ENCODE results near the gene MAD1L1.
"Not testable (repeated sequence)": the region's sequence is repeated elsewhere in the genome, so short reads cannot be mapped to it uniquely, and the experiment has no call there.

The MAD1L1 gene

GRCh38 chr7:1842321-1843221, 390.2 kb downstream of the MAD1L1 start:
- DNase-seq = no peak

- not testable (repeated sequence) for DNase-seq
These were observed 391.3 kb downstream of the MAD1L1 start for GRCh38 chr7:1841286-1842021.

GRCh38 chr7:1840744-1841143, 392.0 kb downstream of the MAD1L1 start:
- DNase-seq = not testable (repeated sequence)

- DNase-seq = no peak
These were observed 393.0 kb downstream of the MAD1L1 start for GRCh38 chr7:1839701-1840100.

GRCh38 chr7:1838911-1839531, 393.7 kb downstream of the MAD1L1 start:
- not testable (repeated sequence) for DNase-seq

- DNase-seq = not testable (repeated sequence)
These were observed 394.2 kb downstream of the MAD1L1 start for GRCh38 chr7:1838544-1838872.

GRCh38 chr7:1837696-1838543, 394.8 kb downstream of the MAD1L1 start:
- not testable (repeated sequence) for DNase-seq

GRCh38 chr7:1831933-1832535, 400.7 kb downstream of the MAD1L1 start:
- DNase-seq = not testable (repeated sequence)

GRCh38 chr7:1831471-1831870, 401.3 kb downstream of the MAD1L1 start:
- DNase-seq = not testable (repeated sequence)

GRCh38 chr7:1829668-1830067, 403.1 kb downstream of the MAD1L1 start:
- not testable (repeated sequence) for DNase-seq

- DNase-seq = no peak
These were observed 403.6 kb downstream of the MAD1L1 start for GRCh38 chr7:1829111-1829510.

- not testable (repeated sequence) for DNase-seq
These were observed 404.6 kb downstream of the MAD1L1 start for GRCh38 chr7:1828170-1828569.

GRCh38 chr7:1827521-1827981, 405.2 kb downstream of the MAD1L1 start:
- not testable (repeated sequence) for DNase-seq

GRCh38 chr7:1826931-1827330, 405.8 kb downstream of the MAD1L1 start:
- not testable (repeated sequence) for DNase-seq

GRCh38 chr7:1825897-1826741, 406.6 kb downstream of the MAD1L1 start:
- no peak for DNase-seq

- not testable (repeated sequence) for DNase-seq
These were observed 407.2 kb downstream of the MAD1L1 start for GRCh38 chr7:1825647-1825896.

- not testable (repeated sequence) for DNase-seq
These were observed 407.7 kb downstream of the MAD1L1 start for GRCh38 chr7:1824882-1825646.

GRCh38 chr7:1824151-1824881, 408.4 kb downstream of the MAD1L1 start:
- DNase-seq = peak; percentile 10 to 43

- no peak for DNase-seq
These were observed 409.2 kb downstream of the MAD1L1 start for GRCh38 chr7:1823376-1824150.

Data from stimulated activated CD4-positive, alpha-beta T cell treated with anti-CD3 and anti-CD28 coated beads, Interleukin-2, amount 100 ng/mL, for 48 hours (primary cell).